DMS 273 treated with DMSO at 0.1 percent for 48 hours (cell line): Measurements from ENCODE around the gene RYR3.

Source experiments
- DNase-seq: peaks from one replicate; lab custom pipeline; 2025; lab: John Stamatoyannopoulos, UW

RYR3 gene

GRCh38 chr15:33716025-33716424, 405.3 kb downstream of the RYR3 start:
- DNase-seq, result no peak

- DNase-seq, result no peak
These were observed 410.2 kb downstream of the RYR3 start for GRCh38 chr15:33720952-33721351.

DNA sequence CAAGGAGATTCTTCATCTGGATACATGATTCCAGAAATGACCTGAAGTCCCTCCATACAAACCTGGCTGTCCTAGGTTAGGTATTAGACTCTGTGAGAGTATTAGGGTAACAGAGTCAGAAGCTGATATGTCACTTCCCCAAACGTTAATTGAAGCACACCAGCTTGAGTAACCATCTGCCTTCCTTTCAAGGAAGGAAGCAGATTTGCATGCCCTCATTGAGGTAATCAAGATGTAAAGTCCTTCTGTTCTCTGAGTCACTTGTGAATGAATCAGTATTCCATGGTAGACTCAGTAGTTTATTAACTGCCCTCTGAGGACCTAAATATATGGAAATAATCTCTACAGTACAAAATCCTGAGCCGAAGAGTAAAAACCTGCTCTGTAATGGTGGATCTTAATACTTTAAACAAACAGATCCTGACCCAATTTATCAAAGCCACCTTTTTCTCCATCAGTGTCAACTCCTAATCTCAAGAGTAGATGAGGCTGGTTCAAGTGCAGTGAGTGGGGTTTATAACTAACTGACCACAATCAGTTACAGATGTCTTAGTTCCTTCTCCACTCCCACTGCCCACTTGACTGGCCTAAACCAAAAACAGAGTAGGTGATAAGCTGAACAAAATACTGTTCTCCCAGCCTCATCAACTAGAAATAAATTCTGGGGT, 411.4 kb downstream of the RYR3 start:
- peak; percentile 51 for DNase-seq

GRCh38 chr15:33722673-33723015, 411.9 kb downstream of the RYR3 start:
- DNase-seq, result no peak

GRCh38 chr15:33724321-33725036, 413.7 kb downstream of the RYR3 start:
- DNase-seq, result no peak

DNA sequence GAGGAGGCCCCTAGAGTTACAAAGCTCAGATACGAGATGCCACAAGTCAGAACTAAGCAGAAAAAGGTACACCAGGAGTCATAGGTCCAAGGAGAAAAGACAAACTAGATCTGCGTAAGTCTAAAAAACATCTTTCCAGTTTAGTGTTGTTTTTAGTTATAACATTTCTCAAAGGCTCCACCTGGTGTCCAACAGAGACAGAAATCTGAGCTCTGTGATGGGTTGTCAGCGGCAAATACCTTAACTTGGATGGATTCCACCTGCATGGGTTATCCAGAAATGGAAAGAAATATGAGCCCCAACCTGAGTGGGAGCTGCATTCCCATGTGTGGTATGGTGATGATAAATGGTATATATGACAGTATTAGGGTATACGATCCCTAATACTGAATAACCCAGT, 418.9 kb downstream of the RYR3 start:
- no peak for DNase-seq

- no peak for DNase-seq
These were observed 420.0 kb downstream of the RYR3 start for GRCh38 chr15:33730815-33731214.

- DNase-seq, result no peak
These were observed 424.4 kb downstream of the RYR3 start for GRCh38 chr15:33735143-33735542.

- no peak for DNase-seq
These were observed 425.0 kb downstream of the RYR3 start for GRCh38 chr15:33735637-33736247.

- DNase-seq, result no peak
These were observed 427.2 kb downstream of the RYR3 start for GRCh38 chr15:33737687-33738601.

GRCh38 chr15:33738941-33739664, 428.3 kb downstream of the RYR3 start:
- no peak for DNase-seq

DNA sequence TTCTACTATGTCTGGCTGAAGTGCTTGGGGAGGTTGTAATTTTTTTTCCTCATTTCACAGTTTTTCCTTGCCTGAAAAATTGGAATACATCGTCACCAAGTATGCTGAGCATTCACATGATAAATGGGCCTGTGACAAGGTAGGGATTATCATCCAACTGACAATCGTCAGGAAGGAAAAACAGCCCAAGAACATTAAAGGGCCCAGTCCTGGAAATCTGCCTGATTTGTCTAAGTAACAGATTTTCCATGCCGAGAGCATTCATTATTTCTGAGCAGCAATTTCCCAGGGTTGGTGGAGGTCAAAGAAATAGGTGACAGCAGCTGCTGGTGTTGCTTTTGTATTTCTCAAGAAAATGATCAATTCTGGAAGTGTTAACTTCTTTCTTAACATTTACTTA, 431.5 kb downstream of the RYR3 start:
- DNase-seq, result no peak

- peak; percentile 56 for DNase-seq
These were observed 432.0 kb downstream of the RYR3 start for GRCh38 chr15:33742800-33743199.

DNA sequence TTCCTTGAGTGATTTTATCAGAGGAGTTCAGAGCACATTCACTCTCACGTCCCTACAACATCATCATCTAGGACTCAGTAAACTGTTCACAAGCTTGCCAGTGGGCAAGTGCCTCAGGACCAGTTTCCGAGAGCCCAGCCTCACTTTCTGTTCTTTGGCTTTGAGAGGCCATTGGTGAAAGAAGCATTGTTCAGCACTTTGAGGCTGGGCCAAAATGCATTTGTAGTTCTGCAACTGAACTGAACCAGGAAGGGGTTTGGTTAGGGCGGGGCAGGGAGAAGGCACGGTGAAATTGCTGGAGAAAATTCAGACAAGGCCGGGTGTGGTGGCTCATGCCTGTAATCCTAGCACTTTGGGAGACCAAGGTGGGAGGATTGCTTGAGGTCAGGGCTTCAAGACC, 435.4 kb downstream of the RYR3 start:
- no peak for DNase-seq

GRCh38 chr15:33753012-33753411, 442.2 kb downstream of the RYR3 start:
- DNase-seq, result no peak

GRCh38 chr15:33754242-33754641, 443.5 kb downstream of the RYR3 start:
- DNase-seq, result no peak

DNA sequence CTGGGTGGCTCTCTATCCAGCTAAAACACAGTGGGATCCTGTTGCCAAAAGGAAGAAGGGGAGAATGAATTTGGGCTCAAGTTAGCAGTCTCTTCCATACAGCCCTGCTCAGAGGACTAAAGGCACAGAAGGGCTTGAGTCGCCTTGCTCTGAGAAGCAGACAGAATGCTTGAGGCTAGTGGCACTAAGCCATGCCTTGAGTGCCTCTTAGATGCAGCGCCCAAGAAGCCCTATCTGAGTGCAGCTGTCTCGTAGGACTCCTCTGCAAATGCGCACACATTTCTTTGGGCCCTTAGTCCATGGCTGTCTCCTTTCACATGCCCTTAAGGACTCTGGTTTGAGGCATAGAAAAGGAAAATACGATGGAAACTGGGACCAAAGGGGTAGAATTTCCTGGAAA, 446.2 kb downstream of the RYR3 start:
- no peak for DNase-seq

GRCh38 chr15:33757516-33758232, 446.9 kb downstream of the RYR3 start:
- DNase-seq, result no peak

DNA sequence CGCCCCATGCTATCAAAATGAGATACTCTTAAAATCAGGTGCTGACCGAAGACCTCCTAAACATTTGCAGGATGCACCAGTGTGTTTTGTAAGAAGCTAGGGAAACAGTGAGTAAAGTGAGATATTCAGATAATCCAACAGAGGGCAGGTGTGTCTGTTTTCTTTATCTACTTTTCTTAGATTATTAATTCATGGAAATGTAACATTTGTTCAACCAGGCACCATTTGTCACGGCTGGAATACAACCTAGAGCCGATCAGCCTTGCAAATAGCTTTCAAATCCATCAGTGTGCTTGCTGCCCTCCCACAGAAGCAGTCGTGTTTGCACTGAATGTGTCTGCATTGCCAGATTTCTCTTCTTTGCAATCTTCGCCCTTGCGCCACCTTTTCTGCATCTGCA, 455.6 kb downstream of the RYR3 start:
- DNase-seq, result no peak

DNA sequence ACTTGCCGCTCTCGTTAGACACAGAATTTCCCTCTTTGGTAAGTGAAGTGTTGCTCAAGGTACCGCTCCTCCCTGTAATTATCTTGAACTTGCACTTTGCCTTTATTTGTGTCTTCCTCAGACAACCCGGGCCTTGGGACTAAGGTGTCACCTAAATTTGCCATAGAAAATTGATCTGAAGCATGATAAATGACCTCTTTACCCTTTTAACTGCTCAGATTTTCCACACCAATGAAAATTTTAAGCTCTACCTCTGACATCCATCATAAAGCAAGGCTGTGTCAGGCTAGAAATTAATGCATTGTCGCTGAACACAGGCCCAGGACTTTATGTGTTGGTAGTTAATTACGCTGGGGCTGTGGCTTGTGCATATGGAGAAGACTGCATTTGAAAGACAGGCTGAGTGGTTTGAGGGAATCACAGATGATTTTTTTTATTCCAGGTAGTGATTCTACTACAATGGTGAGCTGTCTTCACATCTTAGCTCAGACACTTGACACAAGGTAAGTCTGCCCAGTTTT, 458.0 kb downstream of the RYR3 start:
- no peak for DNase-seq

DNA sequence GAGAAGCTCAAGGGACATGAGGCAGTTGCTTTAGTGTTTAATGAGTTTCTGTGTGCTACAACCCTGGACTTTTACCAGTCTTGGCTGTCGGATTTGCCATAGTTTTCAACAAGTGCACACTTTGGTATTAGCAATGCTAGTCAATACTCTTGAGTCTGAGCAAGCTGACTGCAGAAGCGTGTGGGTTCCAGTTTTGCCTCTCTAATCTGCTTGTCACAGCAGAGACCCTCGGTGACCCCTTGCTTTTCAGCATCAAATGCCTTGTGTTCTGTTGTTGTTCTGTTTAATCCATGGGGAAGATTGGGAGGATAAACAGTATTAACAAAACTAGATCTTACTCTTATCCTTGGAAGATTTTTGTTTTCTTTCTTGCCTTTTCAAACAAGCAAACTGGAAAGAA, 463.2 kb downstream of the RYR3 start:
- DNase-seq, result no peak
